GM18951 (cell line): ENCODE measurements around the gene PLEK2.

Source experiments
- POLR2A ChIP-seq: IDR thresholded peaks from 4 replicates; pipeline ENCODE4 v1.6.1; 2011; ENCODE audit warnings: mild to moderate bottlenecking; ENCODE audit not compliant: insufficient read length, insufficient read depth; ENCODE audit errors: extremely low read depth
- in situ Hi-C: fragments of 300-500 bp; cut with MboI; formaldehyde crosslinking; loops from one replicate; pipeline ENCODE4 v1.12.0; 2022; ENCODE audit warnings: low sequenced_read_pairs, mixed read lengths, inconsistent platforms; ENCODE audit not compliant: unreplicated experiment

PLEK2 gene

DNA sequence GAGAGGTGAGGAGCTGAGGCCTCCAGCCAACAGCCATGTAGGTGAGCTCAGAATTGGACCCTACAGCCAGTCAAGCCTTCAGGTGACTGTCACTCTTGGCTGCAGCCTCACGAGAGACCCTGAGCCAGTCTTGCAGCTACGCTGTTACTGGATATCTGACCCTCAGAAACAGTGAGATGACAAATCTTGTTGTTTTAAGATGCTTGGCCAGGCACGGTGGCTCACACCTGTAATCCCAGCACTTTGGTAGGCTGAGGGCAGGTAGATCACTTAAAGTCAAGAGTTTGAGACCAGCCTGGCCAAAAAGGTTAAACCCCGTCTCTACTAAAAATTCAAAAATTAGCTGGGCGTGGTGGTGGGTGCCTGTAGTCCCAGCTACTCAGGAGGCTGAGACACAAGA lies 6.2 kb downstream of the PLEK2 start:
- no peak for TF ChIP-seq POLR2A
- in situ Hi-C loops, result no loop called here

DNA sequence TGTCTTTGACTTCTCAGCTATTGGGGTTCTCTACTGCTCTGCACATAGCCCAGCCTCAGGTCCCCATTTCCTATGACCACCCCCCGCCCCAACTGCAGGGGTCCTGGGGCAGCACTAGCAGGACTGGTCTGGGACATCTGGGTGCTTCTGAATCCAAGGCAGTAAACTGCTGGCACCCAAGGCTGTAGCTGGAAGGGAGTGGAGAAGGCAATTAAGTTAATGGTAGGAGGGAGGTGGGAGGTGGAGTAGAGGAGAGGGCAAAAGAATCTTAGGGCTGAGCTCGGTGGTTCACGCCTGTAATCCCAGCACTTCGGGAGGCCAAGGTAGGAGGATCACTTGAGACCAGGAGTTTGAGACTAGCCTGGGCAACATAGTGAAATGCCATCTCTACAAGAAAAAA lies 11.5 kb downstream of the PLEK2 start:
- in situ Hi-C loops, result no loop called here
- no peak for TF ChIP-seq POLR2A

DNA sequence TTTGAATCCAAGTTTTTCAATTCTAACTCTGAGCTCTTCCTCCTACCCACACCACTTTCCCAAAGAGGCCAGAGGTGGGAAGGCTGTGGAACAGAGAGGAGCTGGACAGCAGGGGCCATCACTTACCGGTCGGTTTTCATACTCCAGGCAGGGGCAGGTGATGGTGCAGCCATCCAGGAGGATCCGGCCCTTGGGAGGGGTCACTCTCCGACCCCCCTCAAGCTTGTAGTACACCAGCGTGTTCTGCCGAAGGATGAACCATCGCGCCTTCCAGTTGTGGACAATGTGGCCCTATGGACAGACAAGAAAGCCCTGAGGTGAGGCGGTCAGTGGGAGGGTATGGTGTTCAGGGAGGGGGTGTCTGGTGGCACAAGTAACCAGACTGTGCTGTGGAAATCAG lies 14.4 kb downstream of the PLEK2 start:
- in situ Hi-C loops, result no loop called here
- no peak for TF ChIP-seq POLR2A

- in situ Hi-C loops, result no loop called here
Measured at GRCh38 chr14:67396381-67396970, 15.5 kb downstream of the PLEK2 start.

DNA sequence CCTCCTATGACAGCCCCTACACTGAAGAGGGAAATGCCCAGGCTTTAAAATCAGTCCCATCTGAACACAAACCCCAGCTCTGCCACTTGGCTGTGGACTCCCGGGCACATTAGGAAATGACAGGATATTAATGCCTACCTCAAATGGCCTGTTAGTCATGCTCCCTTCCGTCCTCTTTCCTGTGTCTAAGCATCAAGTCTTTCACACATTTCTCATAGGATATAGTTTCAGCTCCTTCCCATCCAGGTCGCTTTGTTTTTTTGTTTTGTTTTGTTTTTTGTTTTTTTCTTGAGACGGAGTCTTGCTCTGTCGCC lies 16.1 kb downstream of the PLEK2 start:
- TF ChIP-seq POLR2A, result no peak

More at GRCh38 chr14:67396381-67396970, 15.5 kb downstream of the PLEK2 start:
- TF ChIP-seq POLR2A, result no peak

DNA sequence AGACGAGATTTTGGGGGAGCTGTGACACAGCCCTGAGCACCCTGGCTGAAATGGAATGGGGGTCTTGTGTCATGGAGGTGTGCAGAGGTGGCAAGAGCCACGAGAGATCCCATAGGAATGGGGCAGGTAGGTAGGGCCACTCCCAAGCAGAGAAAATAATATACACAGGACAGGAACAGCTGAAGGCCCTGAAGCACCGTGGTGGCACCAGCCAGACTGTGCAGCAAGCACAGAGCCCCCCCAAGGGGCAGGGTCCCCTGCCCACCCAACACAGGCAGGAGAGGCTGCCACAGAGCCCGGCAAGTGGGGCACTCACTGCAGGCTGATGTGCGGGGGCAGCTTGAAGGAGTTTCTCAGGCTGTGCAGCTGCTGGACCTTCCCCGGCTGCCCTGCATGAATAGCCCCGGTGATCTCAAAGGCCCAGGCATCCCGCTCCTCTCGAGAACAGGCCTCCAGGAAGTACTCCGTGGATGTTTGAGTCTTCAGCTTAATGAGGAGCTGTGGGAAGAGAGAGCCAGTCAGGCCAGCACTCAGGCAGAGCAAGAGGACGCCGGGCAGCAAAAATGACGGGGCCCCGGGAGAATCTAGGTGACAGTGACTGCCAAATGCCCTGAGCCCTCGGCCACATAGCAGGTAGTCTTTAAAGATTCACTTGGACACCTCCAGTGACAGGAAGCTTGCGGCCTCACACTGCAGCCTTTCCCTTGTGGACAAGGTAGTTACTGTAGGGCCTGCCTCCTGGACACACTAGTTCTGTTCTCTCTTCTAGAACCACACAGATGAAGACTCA lies 16.7 kb downstream of the PLEK2 start:
- in situ Hi-C loops, result no loop called here
- TF ChIP-seq POLR2A, result no peak

More for the DNA sequence above, 16.1 kb downstream of the PLEK2 start:
- in situ Hi-C loops, result no loop called here

DNA sequence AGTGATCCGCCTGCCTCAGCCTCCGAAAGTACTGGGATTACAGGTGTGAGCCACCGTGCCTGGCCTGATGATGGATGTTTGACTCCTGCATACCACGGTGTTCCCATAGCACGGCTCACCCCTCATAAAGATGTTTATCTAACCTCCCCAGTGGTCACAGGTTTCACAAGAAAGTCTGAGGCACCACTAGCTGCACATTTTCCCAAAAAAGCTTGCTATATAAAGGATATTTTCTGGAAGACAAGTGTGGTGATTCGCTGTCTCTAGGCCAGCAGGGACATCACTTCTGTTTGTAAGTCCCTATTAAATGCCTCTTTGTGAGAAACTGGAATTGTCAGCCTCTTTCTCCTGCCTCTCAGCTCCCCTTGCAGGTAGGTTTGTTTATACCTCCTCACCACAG lies 18.3 kb downstream of the PLEK2 start:
- in situ Hi-C loops, result no loop called here
- no peak for TF ChIP-seq POLR2A

- in situ Hi-C loops, result no loop called here
- TF ChIP-seq POLR2A, result no peak
Measured at GRCh38 chr14:67392800-67393199, 19.2 kb downstream of the PLEK2 start.

DNA sequence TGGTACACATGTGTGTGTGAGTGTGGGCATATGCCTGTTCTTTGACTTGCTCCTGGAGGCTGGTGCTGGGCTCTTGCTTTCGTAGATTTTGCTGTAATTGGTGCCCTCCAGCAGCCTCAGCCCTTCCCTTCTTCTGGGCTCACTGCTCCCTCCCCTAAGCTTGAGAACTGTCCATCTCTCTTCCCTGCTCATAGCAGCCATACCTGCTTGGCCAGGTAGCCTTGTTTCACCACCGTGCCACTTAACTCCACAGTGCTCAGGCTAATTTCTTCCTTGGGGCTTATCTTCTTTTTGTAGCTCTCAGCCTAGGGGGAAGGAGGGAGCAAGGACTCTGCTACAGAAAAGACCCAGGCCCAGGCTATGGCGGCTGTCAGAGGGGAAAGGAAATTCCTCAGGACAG lies 19.8 kb downstream of the PLEK2 start:
- in situ Hi-C loops, result no loop called here

GRCh38 chr14:67391268-67391667 lies 20.7 kb downstream of the PLEK2 start:
- in situ Hi-C loops, result no loop called here
- no peak for TF ChIP-seq POLR2A

More for the DNA sequence above, 19.8 kb downstream of the PLEK2 start:
- TF ChIP-seq POLR2A, result no peak

DNA sequence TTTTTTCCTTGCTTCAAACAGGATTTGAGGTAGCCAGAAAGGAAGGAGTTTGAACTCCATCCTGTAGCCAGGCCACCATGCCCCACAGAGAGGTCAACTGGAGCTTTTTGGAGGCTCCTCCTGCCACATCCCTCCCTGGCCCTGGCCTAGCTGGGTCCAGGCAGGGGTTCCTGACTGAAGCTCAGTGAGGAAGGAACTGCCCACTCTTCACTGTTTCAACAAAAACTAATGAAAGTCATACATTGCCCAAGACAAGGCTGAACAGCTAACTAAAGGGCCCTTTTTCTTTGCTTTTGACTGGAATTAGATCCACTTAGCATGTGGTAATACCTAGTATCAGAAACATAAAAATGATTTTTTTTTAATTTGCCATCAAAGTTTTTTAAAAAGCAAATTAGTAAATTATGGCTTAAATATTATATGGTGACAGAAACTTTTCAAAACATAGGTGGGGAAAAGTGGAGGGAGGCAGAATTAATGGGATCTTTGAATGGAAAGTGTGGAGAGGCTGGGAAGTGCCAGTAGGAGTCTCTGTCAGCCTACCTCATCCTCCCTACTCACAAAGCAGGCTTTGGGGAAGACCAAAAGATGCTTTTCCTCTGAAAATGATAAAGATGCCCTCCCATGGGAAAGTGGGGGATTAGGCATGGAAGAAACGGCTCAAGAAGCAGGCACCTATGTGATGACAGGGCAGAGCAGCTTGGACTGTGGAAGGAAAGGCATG lies 22.0 kb downstream of the PLEK2 start:
- in situ Hi-C loops, result no loop called here
- TF ChIP-seq POLR2A, result no peak

- no peak for TF ChIP-seq POLR2A
- in situ Hi-C loops, result no loop called here
Measured at GRCh38 chr14:67389275-67389674, 22.7 kb downstream of the PLEK2 start.

GRCh38 chr14:67387195-67387594 lies 24.8 kb downstream of the PLEK2 start:
- no peak for TF ChIP-seq POLR2A

DNA sequence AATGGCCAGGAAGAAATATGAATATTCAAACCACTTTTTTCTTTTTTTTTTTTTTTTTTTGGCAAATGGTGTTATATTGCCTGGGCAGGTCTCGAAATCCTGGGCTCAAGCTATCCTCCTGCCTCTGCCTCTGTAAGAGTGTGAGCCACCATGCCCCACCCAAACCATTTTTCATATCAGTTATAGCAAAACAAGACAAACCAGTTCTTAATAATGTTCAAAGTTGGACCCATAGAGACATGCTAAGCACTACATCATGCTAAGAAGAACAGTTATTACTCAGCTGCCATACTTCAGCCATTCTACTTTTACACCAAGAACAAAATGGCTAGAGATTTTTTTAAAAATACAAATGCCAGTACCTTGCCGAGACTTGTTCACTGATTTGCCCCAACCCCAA lies 26.3 kb downstream of the PLEK2 start:
- no peak for TF ChIP-seq POLR2A
- in situ Hi-C loops, result no loop called here

More at GRCh38 chr14:67387195-67387594, 24.8 kb downstream of the PLEK2 start:
- in situ Hi-C loops, result no loop called here
